Measurements from ENCODE around the gene SETBP1.
"Not testable (repeated sequence)": the region's sequence is repeated elsewhere in the genome, so short reads cannot be mapped to it uniquely, and the experiment has no call there.

The SETBP1 gene

DNA sequence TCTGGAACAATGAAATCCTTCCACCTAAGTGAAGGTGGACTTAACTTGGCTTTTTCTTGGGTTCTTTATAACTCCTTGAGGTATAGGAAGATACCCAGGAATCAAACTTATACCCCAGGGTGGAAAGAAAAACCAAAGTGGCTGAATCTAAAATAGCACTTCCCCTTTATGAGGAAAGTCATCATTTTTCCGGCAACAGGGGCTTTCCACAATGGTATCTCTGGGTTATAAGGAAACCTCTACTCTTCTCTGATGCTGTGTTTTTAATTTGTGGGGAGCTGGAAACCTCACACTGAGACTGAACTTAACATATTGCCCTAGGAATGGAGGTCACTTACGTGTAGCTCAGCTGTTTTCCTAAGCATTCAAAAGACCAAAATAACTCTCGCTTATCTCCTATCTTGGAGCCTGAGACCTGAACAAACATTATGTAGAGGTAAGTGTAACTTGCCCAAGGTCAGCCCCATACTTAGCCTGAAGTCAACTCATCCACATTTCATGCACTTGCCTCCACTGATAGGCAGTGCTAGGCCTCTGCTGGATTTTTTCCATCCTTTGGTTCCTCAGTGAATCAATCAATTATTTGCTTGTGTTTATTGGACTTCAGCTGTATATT lies 117.9 kb downstream of the SETBP1 start:
- peaks cover 7% of the 10 kb centered on the region for H3K36me3 ChIP-seq (ENCODE audit: control insufficient read depth, low read length)
- no peak overlapping the region for H3K4me3 ChIP-seq (ENCODE audit: low read length)
- H3K27ac ChIP-seq (ENCODE audit: low read depth, low read length), result no peak overlapping the region
- no peaks in the 10 kb centered on the region for H3K79me2 ChIP-seq (ENCODE audit: control insufficient read depth, low read length)
- peaks cover 18% of the 10 kb centered on the region for H3K4me1 ChIP-seq (ENCODE audit: control insufficient read depth, low read length)
- H3F3A ChIP-seq (ENCODE audit: control insufficient read depth, insufficient read depth), result no peaks in the 10 kb centered on the region
- TF ChIP-seq, protein P1, sequence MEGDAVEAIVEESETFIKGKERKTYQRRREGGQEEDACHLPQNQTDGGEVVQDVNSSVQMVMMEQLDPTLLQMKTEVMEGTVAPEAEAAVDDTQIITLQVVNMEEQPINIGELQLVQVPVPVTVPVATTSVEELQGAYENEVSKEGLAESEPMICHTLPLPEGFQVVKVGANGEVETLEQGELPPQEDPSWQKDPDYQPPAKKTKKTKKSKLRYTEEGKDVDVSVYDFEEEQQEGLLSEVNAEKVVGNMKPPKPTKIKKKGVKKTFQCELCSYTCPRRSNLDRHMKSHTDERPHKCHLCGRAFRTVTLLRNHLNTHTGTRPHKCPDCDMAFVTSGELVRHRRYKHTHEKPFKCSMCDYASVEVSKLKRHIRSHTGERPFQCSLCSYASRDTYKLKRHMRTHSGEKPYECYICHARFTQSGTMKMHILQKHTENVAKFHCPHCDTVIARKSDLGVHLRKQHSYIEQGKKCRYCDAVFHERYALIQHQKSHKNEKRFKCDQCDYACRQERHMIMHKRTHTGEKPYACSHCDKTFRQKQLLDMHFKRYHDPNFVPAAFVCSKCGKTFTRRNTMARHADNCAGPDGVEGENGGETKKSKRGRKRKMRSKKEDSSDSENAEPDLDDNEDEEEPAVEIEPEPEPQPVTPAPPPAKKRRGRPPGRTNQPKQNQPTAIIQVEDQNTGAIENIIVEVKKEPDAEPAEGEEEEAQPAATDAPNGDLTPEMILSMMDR (IDR thresholded peaks at IDR 0.05; ENCODE audit: low read depth, low read length, poor library complexity, severe bottlenecking), result no peak
- H3K27me3 ChIP-seq (ENCODE audit: control insufficient read depth, low read length), result no peaks in the 10 kb centered on the region
- H3K9me3 ChIP-seq (ENCODE audit: control insufficient read depth, insufficient read depth, low read length), result no peaks in the 10 kb centered on the region
- H4K20me1 ChIP-seq (ENCODE audit: control insufficient read depth, insufficient read depth, low read depth, low read length), result no peaks in the 10 kb centered on the region
- H3K9me2 ChIP-seq (replicated peaks; ENCODE audit: control insufficient read depth, low read length), result no peaks in the 10 kb centered on the region
- H3K4me2 ChIP-seq (ENCODE audit: low read length), result no peak overlapping the region

DNA sequence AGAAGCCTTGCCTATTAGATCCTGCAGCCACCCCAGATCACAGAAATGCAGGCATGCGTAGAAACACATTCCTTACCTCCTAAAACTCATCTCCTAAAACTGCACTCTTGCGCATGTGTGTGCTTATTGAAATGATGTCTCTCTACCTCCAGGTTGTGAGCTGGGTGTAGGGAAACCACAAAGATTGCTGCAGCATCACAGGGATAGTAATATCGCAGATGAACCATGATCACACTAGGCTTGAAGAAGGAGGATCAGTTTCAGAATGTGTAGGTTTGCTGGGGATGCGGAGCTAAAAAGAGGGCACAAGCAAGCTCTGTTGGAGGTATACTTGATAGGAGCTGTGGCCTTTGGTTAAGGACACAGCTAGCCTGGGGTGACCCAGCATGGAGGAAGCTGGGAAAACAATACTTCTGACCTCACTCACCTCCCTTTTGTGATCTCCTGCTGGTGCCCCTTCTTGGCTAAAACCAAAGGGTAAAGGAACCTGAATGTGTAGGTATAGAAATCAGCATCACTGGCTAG lies 118.8 kb downstream of the SETBP1 start:
- no peak overlapping the region for H3K4me2 ChIP-seq (ENCODE audit: low read length)
- H3K79me2 ChIP-seq (ENCODE audit: control insufficient read depth, low read length), result no peaks in the 10 kb centered on the region
- TF ChIP-seq, protein P1 (IDR thresholded peaks at IDR 0.05; ENCODE audit: low read depth, low read length, poor library complexity, severe bottlenecking), result no peak
- no peak for TF ChIP-seq EZH2phosphoT487 (IDR thresholded peaks at IDR 0.05; ENCODE audit: borderline replicate concordance, low read length)
- H4K20me1 ChIP-seq (ENCODE audit: control insufficient read depth, insufficient read depth, low read depth, low read length), result no peaks in the 10 kb centered on the region
- H3K4me1 ChIP-seq (ENCODE audit: control insufficient read depth, low read length), result peaks cover 18% of the 10 kb centered on the region
- no peaks in the 10 kb centered on the region for H3K27me3 ChIP-seq (ENCODE audit: control insufficient read depth, low read length)
- H3K9me3 ChIP-seq (ENCODE audit: control insufficient read depth, insufficient read depth, low read length), result no peaks in the 10 kb centered on the region
- no peaks in the 10 kb centered on the region for H3K9me2 ChIP-seq (replicated peaks; ENCODE audit: control insufficient read depth, low read length)
- no peaks in the 10 kb centered on the region for H3F3A ChIP-seq (ENCODE audit: control insufficient read depth, insufficient read depth)
- no peak overlapping the region for H3K4me3 ChIP-seq (ENCODE audit: low read length)
- H3K36me3 ChIP-seq (ENCODE audit: control insufficient read depth, low read length), result peaks cover 7% of the 10 kb centered on the region
- no peak overlapping the region for H3K27ac ChIP-seq (ENCODE audit: low read depth, low read length)

DNA sequence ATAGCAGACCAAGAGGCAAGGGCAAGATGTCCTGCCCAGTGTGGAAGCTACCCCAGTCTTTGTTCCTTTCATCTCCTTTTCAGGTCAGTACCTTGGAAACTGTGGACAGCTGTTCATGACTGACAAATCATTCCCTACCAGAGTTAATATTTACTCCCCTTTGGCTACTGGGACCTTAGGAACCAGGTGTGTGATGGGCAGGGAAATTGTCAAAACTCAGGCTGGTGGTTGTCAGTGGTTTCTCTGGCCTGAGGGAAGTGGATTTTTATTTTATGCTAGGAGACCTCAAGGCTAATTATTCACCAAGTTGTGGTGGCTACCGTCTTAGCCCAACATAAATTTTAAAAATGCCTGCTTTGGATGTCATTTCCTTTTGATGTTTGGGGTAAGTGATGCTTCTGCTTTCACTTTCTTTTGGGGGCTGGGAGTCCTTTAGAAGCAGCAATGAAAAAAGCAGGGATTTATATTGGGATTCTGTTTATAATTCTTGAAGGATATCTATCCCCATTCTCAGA lies 119.3 kb downstream of the SETBP1 start:
- H3F3A ChIP-seq (ENCODE audit: control insufficient read depth, insufficient read depth), result no peaks in the 10 kb centered on the region
- H3K4me3 ChIP-seq (ENCODE audit: low read length), result no peak overlapping the region
- peaks cover 7% of the 10 kb centered on the region for H3K36me3 ChIP-seq (ENCODE audit: control insufficient read depth, low read length)
- H3K9me2 ChIP-seq (replicated peaks; ENCODE audit: control insufficient read depth, low read length), result no peaks in the 10 kb centered on the region
- H3K27me3 ChIP-seq (ENCODE audit: control insufficient read depth, low read length), result no peaks in the 10 kb centered on the region
- no peak overlapping the region for H3K27ac ChIP-seq (ENCODE audit: low read depth, low read length)
- H3K79me2 ChIP-seq (ENCODE audit: control insufficient read depth, low read length), result no peaks in the 10 kb centered on the region
- H3K4me2 ChIP-seq (ENCODE audit: low read length), result no peak overlapping the region
- no peaks in the 10 kb centered on the region for H3K9me3 ChIP-seq (ENCODE audit: control insufficient read depth, insufficient read depth, low read length)
- H3K4me1 ChIP-seq (ENCODE audit: control insufficient read depth, low read length), result peaks cover 18% of the 10 kb centered on the region
- H4K20me1 ChIP-seq (ENCODE audit: control insufficient read depth, insufficient read depth, low read depth, low read length), result no peaks in the 10 kb centered on the region
- TF ChIP-seq, protein P1 (IDR thresholded peaks at IDR 0.05; ENCODE audit: low read depth, low read length, poor library complexity, severe bottlenecking), result no peak
- no peak for TF ChIP-seq EZH2phosphoT487 (IDR thresholded peaks at IDR 0.05; ENCODE audit: borderline replicate concordance, low read length)

DNA sequence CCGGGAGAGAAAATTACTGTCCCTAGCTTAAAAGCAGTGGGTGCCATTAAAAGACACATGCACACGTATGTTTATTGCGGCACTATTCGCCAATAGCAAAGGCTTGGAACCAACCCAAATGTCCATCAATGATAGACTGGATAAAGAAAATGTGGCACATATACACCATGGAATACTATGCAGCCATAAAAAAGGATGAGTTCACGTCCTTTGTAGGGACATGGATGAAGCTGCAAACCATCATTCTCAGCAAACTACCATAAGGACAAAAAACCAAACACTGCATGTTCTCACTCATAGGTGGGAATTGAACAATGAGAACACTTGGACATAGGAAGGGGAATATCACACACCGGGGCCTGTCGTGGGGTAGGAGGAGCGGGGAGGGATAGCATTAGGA lies 120.1 kb downstream of the SETBP1 start:
- H3F3A ChIP-seq (ENCODE audit: control insufficient read depth, insufficient read depth); H3K79me2 ChIP-seq (ENCODE audit: control insufficient read depth, low read length); H3K36me3 ChIP-seq (ENCODE audit: control insufficient read depth, low read length); H3K27me3 ChIP-seq (ENCODE audit: control insufficient read depth, low read length); H3K4me2 ChIP-seq (ENCODE audit: low read length); H3K4me3 ChIP-seq (ENCODE audit: low read length); H4K20me1 ChIP-seq (ENCODE audit: control insufficient read depth, insufficient read depth, low read depth, low read length); H3K9me3 ChIP-seq (ENCODE audit: control insufficient read depth, insufficient read depth, low read length); H3K9me2 ChIP-seq (replicated peaks; ENCODE audit: control insufficient read depth, low read length); H3K27ac ChIP-seq (ENCODE audit: low read depth, low read length): not testable (repeated sequence)
- H3K4me1 ChIP-seq (ENCODE audit: control insufficient read depth, low read length), result peaks cover 18% of the 10 kb centered on the region
